Stimulated activated CD8-positive, alpha-beta memory T cell treated with anti-CD3 and anti-CD28 coated beads, Interleukin-7, amount 100 ng/mL, for 1 hour (primary cell): ENCODE results near the gene MED27.
"Not testable (repeated sequence)": the region's sequence is repeated elsewhere in the genome, so short reads cannot be mapped to it uniquely, and the experiment has no call there.

Experiments used
- DNase-seq, 2 donors: peaks; one replicate each; pipeline ENCODE4 v3.0.0-alpha.2; 2020; ENCODE audit warnings: low read depth in 2 of 2

The MED27 gene

DNA sequence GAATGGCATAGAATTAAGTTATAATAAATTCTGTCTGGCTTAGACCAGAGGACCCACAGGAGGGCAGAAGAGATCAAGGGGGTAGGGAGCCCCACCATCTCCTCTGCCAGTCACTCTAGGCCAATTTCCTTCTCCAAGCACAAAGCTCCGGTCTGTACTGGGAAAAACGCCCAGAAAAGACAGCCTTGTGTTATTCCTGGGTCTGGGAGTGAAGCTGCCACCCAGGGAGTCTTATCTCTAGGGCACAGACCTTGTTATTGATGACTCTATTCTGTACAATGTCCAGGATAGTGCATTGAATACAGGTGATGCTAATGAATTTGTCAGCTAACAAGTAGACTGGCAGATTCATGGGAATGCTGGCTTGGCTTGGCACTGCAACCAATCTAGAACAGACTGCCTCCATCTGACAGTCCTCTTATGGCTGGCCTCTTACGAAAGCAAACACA lies 60.7 kb downstream of the MED27 start:
- DNase-seq = no peak

DNA sequence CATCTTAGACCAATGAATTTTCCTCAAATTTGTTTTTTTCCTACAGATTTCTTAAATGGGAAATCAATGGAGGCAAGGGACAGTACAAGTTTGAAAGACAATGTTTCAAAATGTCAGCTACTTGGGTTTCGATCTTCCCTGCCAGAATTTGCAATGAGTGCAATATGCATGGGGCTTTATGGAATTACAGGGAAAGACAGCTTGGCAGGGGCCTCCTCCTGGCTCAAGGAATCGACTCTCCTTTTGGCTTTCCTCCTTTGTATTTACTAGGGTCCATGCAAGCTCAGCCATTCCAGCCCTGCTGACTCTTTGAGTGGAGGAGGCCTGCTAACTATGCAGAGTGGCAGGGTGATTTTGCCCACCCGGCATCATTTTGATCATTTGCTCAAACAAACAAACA lies 63.2 kb downstream of the MED27 start:
- DNase-seq = no peak

DNA sequence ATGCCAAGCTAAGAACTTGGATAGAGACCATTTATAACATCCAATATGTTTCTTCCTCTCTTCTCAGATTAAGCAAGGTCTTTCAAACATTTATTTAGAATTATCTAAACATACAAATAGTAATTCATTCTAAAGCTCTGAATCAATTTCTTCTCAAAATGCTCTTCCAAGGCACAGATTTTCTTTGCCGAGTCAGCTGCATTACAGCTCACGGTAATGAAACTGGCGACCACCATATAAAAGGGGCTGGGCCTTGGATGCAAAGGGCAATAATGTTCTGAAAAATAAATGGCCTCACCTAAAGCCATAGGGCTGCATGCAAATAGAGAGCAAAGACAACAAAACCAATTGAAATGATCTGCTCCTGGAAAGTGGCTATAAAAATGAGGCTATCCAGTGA lies 63.8 kb downstream of the MED27 start:
- DNase-seq = no peak

DNA sequence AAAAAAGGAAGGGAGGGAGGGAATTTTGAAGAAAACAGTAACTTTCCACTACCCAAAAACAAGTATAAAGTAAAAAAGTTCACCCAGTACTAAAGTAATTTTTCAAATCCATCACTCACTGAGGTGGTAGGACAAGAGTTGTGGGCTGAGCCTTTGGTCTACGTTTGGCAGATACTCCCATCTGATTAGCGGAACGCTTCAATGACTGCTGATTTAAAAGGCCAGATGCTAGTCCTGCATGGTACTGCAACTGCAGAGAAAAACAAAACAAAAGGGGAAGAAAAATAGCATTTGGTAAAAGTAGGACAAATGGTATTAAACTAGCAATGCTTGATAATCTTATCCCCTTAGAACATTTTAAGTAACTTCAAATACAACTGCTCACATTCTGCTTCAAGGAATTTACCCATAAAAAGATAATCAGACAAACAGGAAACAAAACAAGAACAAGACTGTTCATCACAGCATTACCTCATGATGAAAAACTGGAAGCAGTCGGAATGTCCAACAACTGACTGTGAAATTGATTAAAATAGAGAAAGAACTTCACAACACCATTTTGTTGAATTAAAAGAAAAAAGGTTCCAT lies 65.4 kb downstream of the MED27 start:
- no peak for DNase-seq

DNA sequence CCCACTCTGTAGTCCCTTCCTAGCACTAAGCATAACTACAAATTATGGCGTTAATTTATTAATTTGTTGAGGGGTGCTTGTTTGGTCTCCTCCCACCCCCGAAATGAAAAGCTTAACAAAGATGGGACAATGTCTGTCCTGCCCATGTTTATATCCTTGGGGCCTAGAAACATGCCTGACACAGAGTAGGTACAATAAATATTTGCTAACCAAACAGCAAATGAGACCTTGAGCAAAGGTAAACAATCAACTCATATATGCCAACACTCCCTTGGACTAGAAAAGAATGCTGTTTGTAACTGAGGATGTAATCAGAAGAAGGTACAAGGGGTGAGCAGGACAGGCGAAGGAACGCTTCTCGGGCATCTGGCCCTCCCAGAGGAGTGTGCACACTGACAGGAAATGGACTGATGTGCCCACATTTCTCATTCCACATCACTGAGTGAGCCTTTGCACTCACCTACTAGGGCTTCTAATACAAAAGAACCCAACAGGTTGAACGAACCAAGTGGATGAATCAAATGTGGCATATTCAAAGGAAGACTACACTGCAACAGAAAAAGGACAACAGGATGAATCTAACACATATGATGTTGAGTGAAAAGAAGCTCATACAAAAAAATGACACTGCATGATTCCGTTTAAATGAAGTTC lies 66.8 kb downstream of the MED27 start:
- no peak for DNase-seq

DNA sequence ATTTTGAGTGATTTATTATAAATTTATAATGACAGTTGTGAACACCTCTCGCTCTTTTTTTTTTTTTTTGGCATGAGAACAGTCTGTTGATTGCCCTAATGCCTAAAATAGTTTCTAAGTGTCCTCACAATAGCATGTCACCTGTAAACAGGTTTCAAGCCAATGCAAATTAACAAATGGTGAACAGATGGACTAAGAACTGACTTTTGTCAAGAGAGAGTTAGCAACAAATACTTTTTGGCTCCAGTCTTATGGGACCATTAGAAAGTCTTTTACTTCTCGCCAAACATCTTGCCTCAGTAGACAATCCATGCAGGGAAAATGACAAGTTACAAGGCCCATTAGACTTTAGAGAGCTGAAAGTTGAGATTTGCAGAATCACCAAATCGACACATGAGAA lies 67.8 kb downstream of the MED27 start:
- no peak for DNase-seq

DNA sequence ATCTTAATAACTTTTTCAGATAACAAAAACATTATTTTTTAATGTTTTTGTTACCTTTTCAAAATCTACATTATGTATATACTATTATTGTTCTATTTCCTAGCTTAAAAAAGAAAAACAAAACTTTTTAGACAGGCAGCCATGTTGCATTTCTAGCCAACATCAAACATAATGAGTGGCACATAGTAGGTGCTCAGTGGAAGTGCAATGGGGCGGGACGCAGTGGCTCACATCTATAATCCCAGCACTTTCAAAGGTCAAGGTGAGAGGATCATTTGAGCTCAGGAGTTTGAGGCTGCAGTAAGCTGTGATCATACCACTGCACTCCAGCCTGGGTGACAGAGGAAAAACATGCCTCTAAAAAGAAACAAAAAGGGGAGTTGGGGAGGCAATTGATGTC lies 68.4 kb downstream of the MED27 start:
- no peak for DNase-seq

DNA sequence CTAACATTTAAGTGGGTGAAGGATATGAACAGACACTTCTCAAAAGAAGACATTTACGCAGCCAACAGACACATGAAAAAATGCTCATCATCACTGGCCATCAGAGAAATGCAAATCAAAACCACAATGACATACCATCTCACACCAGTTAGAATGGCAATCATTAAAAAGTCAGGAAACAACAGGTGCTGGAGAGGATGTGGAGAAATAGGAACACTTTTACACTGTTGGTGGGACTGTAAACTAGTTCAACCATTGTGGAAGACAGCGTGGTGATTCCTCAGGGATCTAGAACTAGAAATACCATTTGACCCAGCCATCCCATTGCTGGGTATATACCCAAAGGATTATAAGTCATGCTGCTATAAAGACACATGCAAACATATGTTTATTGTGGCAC lies 69.5 kb downstream of the MED27 start:
- not testable (repeated sequence) for DNase-seq

DNA sequence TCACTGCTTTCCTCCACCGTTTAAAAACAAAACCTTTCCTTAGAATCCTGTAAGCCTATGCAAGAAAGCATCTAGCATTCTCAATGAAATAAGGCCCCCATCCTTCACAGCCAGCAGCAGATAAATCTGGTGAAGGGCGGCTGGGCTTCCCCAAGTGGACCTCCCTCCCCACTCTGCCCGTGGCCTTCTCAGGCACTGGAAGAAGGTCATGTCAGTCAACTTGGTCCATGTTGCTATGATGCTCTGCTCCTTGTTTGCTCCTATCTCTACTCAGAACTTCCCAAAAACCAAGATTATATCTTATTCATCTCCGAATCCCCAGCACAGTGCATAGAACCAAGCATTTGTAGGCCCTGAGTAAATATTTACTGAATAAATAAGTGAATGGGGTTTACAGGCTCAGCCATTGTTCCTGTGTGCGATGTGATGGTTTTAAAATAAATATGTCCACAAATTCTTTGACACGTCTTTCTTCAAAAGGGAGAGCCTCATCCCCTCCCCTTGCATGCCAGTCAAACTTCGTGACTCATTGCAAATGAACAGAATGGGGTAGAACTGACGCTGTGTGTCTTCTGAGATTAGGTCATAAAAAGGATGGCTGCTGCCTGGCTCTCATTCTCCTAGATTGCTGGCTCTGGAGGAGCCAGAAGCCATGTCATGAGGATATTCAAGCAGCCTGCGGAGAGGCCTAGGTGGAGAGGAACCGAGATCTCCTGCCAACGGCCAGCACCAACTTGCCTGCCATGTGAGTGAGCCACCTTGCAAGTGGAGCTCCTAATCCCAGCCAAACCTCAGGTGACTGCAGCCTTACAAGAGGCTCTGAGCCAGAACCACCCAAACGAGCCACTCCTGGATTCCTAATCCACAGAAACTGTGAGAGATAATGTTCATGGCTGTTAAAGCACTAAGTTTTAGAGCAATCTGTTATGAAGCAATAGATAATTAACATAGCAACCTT lies 70.5 kb downstream of the MED27 start:
- DNase-seq = no peak

DNA sequence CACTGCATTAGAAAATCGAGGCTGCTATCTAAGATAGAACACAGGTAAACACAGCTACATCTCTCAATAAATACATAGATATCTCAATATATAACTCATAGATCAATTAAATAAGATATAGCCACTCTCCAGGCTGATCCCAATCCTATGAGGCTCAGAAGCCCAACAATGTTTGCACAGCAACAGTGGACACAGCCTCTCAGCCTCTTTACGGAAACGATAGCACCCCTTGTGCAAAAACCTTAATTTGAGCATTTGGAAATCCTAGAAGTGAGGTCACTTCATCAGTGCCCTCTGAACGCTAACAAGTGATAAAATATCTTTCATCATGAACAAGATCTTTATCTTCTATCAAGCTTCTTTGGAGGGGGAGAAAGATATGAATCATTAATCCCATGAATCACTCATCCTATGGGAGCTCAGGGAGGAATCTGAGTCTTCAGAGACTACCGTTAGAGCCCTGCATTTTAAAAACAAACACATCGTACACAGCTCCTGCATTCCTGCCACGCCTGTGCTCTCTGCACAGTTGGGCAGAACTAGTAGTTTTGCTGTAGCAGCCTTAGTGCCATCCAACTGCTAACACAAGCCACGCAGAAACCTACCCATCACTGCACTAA lies 71.4 kb downstream of the MED27 start:
- no peak for DNase-seq

DNA sequence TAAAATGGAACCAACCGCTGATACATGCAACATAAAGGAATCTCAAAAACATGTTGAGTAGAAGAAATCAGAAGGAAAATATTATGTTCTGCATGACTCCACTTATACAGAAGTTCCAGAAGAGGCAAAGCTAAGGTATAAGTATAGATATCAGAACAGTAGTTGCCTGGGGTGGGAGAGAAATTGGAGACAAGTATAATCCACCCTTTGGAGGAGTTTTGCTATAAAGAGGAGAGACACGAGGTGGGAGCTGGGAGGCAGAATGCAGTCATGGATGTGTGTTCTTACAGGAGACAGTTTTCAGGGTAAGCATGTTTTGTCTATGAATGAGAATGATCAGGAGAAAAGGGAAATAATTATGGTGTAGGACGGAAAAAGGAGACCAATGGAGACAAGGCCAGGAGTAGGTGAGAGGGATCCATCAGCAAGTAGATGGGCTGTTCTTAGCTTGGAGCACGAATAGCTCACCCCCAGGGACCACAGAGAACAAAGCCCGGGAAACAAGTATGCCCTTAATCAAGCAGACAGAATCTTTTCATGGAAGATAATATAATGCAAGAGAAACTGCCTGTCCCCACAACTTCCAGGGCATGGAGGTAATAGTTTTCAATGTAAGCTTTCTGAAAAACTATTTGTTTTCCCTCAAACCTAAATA lies 72.2 kb downstream of the MED27 start:
- no peak for DNase-seq

DNA sequence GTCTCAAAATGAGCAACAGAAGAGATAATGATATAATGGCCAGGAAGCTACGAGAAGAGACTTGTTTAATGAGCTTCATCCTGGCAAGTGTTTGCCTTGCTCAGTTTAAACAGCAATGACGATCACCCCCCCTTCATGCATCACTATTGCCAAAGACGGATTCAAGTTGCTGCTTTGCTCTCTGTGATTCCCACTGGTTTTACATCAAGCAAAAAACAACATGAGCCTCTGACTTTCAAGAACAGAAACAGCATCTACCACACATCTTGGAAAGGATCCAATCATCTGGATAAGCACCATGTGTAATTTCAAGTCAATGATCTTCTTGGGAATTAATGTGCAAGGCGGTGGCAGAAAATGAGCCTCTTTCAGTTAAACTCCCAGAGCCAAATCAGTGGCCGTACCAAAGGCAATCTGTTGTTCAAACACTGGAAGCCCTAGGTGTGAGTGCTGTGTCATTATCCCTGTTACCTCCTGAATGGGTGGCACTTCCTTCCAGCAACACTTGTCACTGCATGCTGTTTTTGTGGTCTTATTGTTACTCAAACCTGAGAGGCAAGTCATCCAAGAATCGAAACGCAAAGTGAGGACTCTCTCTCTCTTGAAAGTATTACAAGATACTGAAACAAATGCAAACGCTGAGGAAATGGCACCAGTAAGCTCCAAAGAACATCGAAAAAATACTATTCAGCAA lies 72.8 kb downstream of the MED27 start:
- DNase-seq = no peak

DNA sequence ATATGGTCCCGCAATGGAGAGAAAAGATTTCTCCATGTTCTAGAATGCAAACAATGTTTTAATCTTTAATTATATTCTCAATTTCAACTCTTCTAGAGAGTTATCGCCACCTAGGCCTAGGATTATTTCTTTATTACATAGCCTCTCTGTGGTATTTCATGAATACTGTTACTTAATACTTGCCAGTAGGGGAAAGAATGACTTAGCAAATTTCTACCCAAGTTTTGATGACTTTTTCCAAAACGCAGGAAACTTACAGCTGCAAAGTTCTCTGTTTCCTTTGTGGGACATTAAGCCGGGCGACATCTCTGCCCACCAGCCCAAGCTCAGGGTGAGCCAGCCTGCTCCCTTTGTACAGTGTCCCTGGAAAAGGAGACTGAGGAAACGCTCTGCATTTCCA lies 73.8 kb downstream of the MED27 start:
- no peak for DNase-seq

DNA sequence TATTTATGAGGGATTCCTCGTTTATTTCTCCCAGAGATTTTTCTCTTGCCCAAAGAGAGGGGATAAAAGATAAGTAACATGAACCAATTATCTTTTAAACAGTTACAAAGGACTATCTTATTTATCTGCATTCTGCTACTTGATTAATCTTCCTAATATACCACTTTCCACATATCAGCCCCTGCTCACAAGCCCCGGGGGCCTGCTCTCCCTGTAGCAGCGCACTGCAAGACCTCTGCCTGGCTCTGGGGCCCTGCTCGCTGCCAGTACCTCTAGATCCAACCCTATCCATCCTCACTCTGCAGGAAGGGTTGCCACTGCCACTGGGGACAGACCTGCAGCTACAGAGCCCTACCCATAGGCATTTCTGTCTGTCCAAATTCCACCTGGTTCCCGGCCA lies 75.3 kb downstream of the MED27 start:
- no peak for DNase-seq

DNA sequence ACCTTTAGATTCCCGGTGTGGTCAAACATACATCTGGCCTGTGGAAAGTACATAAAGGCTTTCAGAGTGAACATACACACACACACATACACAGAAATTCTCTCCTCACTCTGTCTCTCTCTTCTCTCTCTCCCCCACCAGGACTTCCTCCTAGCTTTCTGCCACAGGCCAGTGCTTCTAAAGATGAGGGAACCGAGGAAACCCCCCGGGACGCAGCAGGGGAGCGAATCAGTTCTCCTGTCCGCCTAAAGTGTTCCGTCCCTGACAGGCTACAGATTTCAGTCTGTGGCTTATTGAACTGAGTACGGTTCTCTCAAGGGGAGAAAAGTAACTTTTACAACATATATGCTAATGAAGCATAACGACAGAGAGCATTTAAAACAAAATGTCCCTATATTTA lies 75.8 kb downstream of the MED27 start:
- DNase-seq = no peak

DNA sequence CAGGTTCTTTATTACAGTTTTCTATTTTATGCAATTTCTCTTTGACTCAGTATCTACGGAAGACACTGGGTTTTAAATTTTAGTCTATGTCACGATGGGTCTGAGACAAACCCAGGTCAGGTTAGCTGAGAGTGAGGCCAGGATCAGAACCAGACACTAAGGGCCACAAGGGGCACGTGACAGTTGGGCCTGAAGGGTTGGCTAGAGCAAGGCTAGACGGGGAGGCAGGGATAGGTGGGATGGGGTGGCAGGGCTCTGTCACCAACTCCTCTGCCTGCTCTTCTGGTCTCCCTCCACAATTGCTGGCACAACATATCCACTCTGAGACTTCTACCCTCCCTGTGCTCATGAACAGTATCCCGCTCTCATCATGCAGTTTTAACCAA lies 76.4 kb downstream of the MED27 start:
- DNase-seq = no peak

DNA sequence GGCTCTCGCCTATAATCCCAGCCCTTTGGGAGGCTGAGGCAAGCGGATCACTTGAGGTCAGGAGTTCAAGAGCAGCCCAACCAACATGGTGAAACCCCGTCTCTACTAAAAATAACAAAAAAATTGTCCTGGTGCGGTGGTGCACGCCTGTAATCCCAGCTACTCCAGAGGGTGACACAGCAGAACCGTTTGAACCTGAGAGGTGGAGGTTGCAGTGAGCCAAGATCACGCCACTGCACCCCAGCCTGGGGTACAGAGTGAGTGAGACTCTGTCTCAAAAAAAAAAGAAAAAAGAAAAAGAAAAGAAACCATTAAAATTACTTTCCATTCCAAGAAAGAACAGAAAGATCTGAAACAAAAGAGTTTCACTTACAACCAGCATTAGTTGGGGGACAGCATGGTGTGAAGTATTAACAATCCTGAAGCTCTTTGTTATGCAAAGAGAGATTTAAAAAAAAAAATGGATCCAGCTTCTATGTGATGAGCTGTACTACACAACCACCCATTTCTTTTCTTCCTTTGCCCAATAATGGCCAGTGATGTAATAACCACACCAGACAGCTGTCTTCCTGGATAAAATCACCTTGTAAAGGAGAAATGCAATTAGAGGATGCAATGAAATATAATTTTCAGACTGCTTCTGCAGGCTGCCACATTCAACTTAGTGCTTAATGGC lies 76.9 kb downstream of the MED27 start:
- DNase-seq = no peak

DNA sequence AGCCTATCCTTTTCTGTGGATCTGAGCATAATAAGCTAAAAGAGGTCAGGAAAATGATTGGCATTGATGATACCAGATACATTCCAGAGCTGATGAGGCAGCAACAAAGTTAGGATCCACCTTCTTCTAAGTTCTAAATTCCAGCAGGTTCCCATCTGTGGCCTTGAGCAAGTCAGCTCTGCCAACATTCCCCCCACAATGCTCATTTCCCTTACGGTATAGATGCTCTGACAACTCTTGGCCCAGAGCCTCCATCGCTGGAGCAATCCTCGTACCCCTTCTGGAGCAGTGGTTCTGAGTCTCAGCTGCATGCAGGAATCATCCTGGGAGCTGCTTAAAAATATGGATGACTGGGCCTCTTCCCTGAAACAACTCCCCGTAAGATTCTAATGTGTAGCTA lies 78.1 kb downstream of the MED27 start:
- DNase-seq = no peak

DNA sequence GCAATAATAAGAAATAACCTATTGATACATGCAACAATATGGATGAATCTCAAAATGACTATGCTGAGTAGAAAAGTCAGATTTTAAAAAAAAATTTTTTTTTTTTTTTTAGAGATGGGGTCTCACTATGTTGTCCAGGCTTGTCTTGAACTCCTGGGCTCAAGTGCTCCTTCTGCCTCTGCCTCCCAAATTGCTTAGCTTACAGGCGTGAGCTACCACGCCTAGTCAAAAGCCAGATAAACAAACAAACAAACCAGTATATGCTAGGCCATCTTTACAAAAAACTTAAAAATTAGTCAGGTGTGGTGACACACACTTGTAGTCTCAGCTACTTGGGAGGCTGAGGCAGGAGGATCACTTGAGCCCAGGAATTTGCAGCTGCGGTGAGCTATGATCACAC lies 79.0 kb downstream of the MED27 start:
- DNase-seq = no peak

DNA sequence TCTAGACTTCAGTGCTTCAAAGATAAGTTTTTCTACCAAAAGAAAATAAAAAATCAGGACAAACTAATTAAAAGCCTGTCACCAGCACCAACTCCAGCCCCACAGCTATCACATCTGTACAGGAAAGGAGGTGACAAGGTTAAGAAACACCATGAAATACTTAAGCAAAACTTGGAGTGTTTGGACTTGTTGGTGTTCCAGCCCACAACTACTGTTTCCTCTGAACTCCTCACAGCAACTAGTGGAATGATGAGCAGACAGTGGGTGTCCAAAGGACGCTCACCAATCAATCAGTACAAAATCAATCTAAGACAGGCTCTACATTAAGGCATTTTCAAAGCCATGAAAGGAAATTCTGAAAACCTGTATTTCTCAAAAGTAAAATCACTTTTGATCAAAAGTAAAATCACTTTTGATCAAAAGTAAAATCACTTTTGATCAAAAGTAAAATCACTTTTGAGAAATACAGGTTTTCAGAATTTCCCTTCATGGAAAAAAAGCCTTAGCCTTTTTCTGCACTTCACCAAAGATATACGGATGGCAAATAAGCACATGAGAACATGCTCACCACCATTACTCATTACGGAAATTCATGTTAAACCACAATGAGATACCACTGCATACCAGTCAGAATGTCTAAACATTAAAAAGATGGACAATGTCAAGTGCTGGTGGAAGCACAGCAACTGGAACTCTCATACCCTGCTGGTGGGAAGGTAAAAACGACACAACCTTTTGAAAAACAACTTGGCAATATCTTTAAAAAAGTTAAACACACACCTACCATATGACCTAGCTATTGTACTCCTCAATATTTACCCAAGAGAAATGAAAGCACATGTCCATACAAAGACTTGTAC lies 79.7 kb downstream of the MED27 start:
- no peak for DNase-seq
